LNCAP (cell line): Measurements from ENCODE around the gene TNIK.

Experiments used
- TF ChIP-seq, protein P1 (sequence below): fragments of 450-650 bp; IDR thresholded peaks from 2 replicates; pipeline ENCODE4 v1.5.1; 2017; ENCODE audit warnings: mild to moderate bottlenecking

Gene TNIK

DNA sequence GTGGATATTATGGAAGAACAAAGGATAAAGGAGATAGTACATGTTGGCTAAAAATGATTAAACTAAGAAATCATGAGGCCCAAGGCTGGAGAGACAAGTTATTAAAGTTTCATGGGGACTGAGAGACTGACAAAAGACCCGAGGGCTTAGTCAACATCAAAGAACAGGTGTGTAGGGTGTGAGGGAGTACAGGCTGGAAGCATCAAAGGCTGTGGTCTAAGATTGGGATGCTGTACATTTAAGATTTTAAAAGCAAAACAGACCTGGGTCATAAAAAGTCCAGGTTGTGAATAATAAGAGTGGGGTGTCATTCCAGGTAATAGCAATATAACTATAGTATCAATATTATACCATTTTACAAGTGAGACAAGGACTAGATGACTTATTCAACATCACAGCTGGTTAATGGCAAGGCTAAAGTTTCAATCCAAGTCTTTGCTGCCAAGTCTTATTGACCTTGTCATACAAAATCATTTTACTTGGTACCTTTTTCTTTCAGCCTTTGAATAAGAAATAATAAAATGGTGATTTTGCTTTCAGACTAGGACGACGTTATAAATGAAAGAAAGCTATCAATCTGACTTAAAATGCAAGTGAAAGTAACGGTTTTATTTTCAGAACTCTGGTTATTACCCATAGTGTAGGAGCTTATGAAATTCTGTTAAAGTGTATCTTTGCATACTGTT, 211.6 kb downstream of the TNIK start:
- TF ChIP-seq, protein P1, sequence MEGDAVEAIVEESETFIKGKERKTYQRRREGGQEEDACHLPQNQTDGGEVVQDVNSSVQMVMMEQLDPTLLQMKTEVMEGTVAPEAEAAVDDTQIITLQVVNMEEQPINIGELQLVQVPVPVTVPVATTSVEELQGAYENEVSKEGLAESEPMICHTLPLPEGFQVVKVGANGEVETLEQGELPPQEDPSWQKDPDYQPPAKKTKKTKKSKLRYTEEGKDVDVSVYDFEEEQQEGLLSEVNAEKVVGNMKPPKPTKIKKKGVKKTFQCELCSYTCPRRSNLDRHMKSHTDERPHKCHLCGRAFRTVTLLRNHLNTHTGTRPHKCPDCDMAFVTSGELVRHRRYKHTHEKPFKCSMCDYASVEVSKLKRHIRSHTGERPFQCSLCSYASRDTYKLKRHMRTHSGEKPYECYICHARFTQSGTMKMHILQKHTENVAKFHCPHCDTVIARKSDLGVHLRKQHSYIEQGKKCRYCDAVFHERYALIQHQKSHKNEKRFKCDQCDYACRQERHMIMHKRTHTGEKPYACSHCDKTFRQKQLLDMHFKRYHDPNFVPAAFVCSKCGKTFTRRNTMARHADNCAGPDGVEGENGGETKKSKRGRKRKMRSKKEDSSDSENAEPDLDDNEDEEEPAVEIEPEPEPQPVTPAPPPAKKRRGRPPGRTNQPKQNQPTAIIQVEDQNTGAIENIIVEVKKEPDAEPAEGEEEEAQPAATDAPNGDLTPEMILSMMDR: no peak

DNA sequence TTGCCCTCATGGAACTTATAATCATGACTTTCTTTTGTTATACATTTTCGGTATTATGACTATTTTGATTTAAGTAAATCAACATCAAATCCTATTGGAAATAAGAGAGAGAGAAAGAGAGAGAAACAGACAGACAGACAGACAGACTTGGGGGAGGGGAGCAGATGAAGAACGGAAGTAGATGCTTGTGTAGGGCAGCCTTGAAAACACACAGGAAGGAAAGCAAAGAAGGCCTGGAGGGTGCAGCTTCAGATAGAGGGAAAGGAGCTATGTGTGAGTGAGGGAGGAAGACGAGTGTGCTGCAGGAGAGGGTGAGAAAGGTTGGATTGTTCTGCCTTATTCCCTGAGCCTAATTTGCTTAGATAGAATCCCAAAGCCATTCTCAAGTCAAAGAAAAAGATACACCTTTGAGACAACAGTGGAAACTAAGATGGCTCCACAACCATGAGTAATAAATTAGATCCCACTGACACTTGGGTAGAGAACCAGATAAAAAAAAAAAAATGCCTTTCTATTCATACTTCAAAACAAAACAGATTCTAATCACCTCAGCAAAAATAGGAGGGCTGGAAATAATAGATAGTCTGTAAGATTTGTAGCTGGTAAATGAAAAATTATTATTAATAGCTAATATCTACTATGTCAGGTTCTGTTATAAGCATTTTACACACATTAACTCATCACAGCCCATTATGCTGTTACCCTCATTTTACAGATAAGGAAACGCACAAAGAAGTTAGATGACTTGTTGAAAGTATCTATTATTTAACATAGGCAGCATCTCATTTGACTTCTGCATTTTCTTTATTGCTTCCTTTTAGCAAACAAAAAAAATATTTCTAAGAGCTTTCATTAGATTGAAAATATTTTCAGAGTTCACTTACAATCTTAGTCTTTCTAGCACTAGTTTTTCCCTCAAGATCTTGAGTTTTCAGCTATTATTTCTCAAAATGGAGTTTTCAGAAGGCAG, 214.1 kb downstream of the TNIK start:
- TF ChIP-seq, protein P1: no peak

DNA sequence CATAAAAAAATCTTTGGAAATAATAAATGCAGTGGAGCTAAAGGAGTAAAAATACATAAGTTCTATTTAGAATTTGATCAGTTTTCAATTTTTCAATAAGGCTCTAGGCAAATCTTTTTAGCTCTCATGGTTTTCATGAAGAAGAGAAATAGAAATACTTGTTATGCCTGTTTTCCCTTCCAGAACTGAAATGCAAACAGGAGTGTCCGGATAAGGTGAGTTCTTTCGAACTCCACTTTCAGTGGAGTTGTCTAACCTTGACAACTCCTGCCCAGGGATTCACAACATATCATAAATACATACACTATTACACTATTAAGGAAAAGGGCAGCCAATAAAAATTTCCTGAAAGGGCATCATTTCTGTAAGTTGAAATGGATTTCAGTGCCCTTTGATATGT, 217.3 kb downstream of the TNIK start:
- TF ChIP-seq, protein P1: no peak

DNA sequence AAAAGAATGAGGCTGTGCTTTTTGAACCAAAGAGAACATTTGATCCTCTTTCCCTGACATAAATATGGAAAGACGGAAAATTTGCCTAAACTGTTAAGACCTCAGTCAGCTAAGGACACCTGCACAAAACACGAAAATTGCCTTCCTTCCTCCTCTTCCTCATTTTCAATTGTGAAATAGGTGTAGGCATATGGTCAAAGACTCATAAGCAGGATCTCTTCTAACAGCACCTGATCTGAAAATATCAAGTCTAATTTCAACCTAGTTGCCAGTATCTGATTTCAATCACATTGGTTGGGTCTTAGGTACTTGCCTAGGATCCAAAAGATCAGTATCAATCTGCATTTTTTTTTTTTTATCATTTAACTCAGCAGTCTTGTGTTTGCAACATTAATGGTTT, 218.0 kb downstream of the TNIK start:
- TF ChIP-seq, protein P1: no peak

DNA sequence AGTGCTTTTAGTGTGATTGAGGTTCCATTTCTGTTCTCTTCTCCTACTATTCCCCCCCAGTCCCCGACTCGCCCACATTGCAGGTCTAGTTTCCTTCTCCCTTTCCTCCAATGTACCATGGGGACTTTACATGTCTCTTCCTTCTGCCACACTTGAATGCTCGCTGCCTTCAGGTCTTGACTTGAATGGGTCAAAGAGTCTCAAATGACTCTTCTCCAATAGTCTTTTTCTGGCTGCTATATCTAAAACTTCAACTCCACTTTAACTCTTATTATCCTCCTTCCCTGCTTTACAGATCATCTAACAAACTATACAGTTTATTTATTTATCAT, 219.7 kb downstream of the TNIK start:
- TF ChIP-seq, protein P1: no peak

DNA sequence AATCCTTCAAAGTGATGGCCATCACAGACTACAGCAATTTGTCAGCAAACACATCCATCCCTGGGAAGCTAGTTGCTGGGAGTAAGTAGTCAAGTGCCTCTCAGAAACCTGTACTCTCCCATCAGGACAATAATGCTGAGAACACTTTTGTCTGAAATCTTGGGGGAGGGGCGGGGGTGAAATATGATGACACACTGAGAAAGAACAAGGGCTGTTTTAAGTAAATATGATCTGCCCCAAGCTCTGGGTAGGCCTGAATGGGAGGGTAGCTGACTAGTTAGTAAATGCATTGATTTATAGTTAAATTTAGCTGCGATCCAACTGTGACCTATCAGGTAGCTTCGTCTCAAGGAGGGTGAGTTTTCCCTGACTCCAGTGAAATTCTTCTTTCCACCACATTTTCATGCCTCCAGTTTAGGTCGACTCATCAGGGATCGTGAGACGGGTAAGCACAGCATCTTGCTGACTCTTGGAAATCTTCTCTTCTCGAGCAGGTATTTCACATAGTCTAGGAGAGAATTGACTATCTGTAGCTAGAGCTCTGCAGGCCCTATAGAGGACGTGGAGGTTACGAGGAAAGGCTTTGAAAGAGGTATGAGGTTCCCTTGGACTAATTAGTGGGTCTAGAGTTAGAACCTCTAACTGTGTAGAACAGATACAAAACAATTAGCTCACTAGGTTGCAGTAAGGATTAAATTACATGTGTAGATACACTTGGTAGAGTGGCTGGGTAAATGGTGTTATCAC, 220.3 kb downstream of the TNIK start:
- TF ChIP-seq, protein P1: no peak

DNA sequence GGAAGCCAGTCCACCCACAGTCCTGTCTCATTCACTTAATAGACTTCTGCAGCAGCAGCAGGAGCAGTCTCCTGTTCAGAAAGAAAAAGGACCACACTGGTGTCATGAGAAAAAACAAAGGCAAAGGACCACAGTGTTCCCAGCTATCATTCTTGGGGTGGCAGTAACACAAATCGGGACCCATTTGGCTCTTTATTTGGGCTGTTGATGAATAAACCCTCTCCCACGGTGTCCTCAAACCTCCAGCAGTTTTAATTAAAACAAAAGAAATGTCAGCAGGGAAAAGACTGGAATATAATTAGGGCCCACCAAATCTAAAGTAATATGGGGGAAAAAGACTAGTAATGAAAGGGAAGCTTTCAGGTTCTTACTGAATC, 223.2 kb downstream of the TNIK start:
- TF ChIP-seq, protein P1: no peak
